Right lobe of liver (tissue), 6 donors: ENCODE measurements around the gene RALB. TPM values are rescaled to one million over a fixed set of nuclear protein-coding genes. Genes with fewer than 3 reads are reported as not detected.
A peak's percentile ranks its signal among the peaks of the same experiment; 100 is the strongest.

Experiments used
- ATAC-seq, 4 donors: fragments of 200-7000 bp; cut with Tn5 transposase; one replicate each; pipeline ENCODE4 v1.9.1; 2020; ENCODE audit warnings: mild to moderate bottlenecking in 4 of 4, moderate library complexity in 4 of 4
- DNase-seq, 3 donors: peaks; one replicate each; pipeline ENCODE4 v3.0.0-alpha.2; 2020
- H3K27ac ChIP-seq, 3 donors: fragments of 200-600 bp; one replicate each; pipeline ENCODE4 v1.8.0; 2022
- H3K27me3 ChIP-seq, 2 donors: fragments of 200-600 bp; one replicate each; pipeline ENCODE4 v1.8.0; 2022
- H3K36me3 ChIP-seq, 4 donors: fragments of 200-600 bp; sonication (generic) in 1 of 4; one replicate each; pipeline versions ENCODE4 v1.5.1 to v1.8.0; 2017 to 2022; ENCODE audit warnings: control low read depth in 1 of 4
- H3K4me1 ChIP-seq, 4 donors: fragments of 200-600 bp; sonication (generic) in 1 of 4; one replicate each; pipeline versions ENCODE4 v1.5.1 to v1.8.0; 2017 to 2022; ENCODE audit warnings: control low read depth in 1 of 4
- H3K4me3 ChIP-seq, 3 donors: fragments of 200-600 bp; one replicate each; pipeline ENCODE4 v1.8.0; 2022
- H3K9me3 ChIP-seq, 4 donors: fragments of 200-600 bp; sonication (generic) in 1 of 4; one replicate each; pipeline versions ENCODE4 v1.5.1 to v1.8.0; 2017 to 2022; ENCODE audit warnings: control low read depth in 1 of 4
- POLR2A ChIP-seq: fragments of 450-650 bp; IDR thresholded peaks from one replicate; pipeline ENCODE4 v1.6.1; 2017; ENCODE audit warnings: antibody characterized with exemption, mild to moderate bottlenecking
- WGBS: methylation state at CpG from one replicate; pipeline ENCODE4 v1.1.6; 2018; ENCODE audit warnings: low coverage, low lambda C conversion rate; ENCODE audit not compliant: insufficient coverage; ENCODE audit errors: missing lambda C conversion rate; 5-methylcytosine and 5-hydroxymethylcytosine counted together
- intact Hi-C, 2 donors: fragments of 100-400 bp; cut with DNase I; formaldehyde crosslinking; loops; one replicate each; pipeline versions ENCODE4 v1.11.2 to v1.14.1; 2022
- total RNA-seq, 6 experiments: library from RNA; depleted of rRNA in 2 of 6; stranded (reverse); fragments of >200 nt in 2 of 6; fragmentation: NEBNext Ultra II Directional in 3 of 6; extraction: Animal tissue kit (Norgen Biotek cat#: 25700) in 3 of 6; gene quantifications; one replicate each; pipeline versions ENCODE4 v1.1.0 to v1.2.4, GENCODE V29; 2016 to 2023
- TF ChIP-seq, protein P1 (sequence below), 4 donors: fragments of 200-600 bp in 3 of 4; fragments of 450-650 bp in 1 of 4; IDR thresholded peaks; one replicate each; pipeline versions ENCODE4 v1.5.1 to v1.8.0; 2016 to 2022; ENCODE audit warnings: antibody characterized with exemption in 4 of 4, mild to moderate bottlenecking in 2 of 4
- donor health status: DM: no; HTN: yes; CAD: no.
- donor health status: DM: no; HTN: no; CAD: no.
- donor health status: DM: no; HTN: no; CAD: no.
- donor health status: DM: no; HTN: yes; CAD: no.
- donor health status: DM: no; HTN: yes; CAD: no.

The RALB gene
- total RNA-seq, 6 experiments from 2014 or later: 14.5 to 26.8 (median 18.6) TPM

DNA sequence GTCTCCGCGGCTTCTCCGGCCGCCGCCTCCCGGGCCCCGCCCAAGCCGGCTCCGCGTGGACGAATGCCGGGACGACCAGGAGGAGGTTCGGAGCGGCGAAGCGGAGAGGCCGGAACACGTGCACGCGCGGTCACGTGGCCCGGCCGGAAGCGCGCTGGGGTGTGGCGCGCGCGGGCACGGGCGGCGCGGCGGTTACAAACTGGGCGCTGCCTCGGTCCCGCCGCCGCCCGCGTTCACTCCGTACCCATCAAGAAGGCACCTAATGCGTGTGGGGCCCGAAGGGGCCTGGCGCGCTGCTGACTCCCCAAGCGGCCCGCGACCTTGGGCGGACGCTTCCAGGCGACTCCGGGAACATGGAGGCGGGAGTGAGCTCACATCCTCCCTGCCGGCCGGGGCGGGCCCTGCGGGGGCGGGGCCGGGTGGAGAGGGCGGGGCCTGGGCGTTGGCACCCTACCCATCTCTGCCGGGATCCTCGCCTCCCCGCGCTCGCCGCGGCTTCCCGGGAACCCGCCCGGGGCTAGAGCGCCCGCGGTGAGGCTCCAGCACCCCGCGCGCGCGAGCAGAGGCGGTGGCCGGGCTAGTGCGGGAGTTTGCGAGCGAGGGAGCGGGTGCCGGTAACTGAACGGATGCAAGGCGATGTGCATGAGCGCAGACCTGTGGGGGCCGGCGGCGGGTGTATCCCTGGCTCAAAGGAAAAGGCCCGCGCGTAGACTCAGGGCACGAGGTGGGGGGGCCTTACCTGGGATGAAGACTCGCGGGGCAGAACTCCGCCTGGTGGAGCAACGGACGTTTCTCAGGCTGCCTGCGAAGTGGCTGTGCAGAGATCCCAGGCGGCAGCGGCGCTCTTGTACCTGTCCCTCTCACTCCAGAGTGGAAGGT lies 29.4 kb upstream of the RALB start, which contains the start of gene TMEM185B:
TMEM185B (minus strand) TSS at position 367 of the 879 bp plus-strand sequence. CDS start 424 bp downstream, outside the sequence.
- DNase-seq (peak; percentile 93 to 95 (median 94)), ATAC-seq (peak; percentile 96 to 98 (median 96))
- Histone ChIP-seq H3K4me1 (peaks cover 0 to 24% (median 6%) of the 10 kb centered on the region in 4 donors), H3K4me3 (peak within 1 kb of the TSS; percentile 67 to 82 (median 69)), H3K27me3 (no peaks in the 10 kb centered on the region), H3K9me3 (no peaks in the 10 kb centered on the region), H3K27ac (peak within 1 kb of the TSS; percentile 85 to 96 (median 92)), H3K36me3 (no peaks in the 10 kb centered on the region)
- TF ChIP-seq POLR2A: peak; percentile 70
- TF ChIP-seq, protein P1, sequence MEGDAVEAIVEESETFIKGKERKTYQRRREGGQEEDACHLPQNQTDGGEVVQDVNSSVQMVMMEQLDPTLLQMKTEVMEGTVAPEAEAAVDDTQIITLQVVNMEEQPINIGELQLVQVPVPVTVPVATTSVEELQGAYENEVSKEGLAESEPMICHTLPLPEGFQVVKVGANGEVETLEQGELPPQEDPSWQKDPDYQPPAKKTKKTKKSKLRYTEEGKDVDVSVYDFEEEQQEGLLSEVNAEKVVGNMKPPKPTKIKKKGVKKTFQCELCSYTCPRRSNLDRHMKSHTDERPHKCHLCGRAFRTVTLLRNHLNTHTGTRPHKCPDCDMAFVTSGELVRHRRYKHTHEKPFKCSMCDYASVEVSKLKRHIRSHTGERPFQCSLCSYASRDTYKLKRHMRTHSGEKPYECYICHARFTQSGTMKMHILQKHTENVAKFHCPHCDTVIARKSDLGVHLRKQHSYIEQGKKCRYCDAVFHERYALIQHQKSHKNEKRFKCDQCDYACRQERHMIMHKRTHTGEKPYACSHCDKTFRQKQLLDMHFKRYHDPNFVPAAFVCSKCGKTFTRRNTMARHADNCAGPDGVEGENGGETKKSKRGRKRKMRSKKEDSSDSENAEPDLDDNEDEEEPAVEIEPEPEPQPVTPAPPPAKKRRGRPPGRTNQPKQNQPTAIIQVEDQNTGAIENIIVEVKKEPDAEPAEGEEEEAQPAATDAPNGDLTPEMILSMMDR (IDR thresholded peaks at IDR 0.05): peak; percentile 5 to 23 (median 13)
- intact Hi-C loops: no loop called here
- 0% methylated on average over 6 of the region's 108 CpGs for WGBS

DNA sequence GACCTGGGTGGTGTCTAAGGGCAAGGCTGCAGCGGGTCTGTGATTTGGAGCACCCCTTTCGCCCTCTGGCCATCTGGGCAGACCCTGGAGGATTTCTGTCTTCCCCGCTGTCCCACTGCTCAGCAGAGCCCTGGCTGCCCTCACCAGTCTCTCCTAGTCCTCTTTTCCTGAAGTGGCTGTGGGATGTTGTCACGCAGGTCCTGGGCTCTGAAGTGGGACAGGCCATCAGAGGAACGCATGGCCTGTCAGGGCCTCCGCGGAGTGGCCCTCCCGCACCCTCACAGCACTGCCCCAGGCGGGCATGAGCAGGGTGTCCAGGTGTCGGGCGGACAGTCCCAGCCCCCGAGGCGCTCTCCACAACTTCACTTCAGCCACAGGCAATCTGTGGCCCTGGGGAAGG lies 28.4 kb upstream of the RALB start:
- no peak for TF ChIP-seq POLR2A
- TF ChIP-seq, protein P1 (IDR thresholded peaks at IDR 0.05): no peak
- no peak for ATAC-seq
- Histone ChIP-seq H3K4me1 (peaks cover 0 to 24% (median 6%) of the 10 kb centered on the region in 4 donors), H3K27ac (no peak overlapping the region), H3K36me3 (no peaks in the 10 kb centered on the region), H3K27me3 (no peaks in the 10 kb centered on the region), H3K9me3 (no peaks in the 10 kb centered on the region), H3K4me3 (peak overlapping the region in 1 of 3 donors; percentile 82)
- intact Hi-C loops: no loop called here
- DNase-seq: peak in 1 of 3 donors; percentile 51
- no CpG with 5 or more reads among the region's 13 CpGs for WGBS

DNA sequence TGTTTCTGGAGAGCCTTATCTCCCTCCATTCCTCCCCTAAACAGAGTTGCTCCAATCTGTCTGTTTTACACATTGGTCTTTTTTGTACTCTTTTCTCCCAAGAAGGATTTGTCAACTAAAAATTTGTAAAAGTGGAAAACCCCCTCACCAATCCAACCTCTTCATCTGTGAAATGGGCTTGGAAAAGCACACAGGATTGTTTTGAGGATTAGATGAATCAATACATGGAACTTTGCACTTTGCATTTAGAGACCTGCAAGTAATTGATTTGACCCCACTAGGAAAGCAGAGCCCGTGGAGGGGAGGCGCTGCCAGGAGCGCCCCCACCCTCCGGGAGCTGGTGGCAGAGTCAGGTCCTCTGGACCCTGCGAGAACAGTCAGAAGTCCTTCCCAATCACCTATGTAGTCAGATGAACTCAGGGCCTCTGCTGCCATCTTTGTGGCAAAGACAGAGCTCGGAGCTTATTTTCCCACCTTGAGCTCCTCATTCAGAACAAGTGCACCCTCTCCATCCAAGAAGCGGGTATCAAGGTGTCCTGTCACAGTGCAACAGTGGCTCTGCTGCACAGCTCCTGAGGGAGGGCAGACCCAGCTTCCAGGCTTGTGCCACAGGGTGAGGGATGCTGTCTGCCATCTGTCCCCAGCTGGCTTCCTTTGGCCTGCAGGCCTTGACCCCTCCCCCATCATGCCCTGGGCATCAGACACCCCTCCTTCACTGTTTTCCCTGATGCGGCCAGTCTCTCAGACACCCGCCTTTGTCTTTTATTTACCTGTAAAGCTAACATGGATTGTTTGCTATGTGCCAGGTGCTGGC lies 27.7 kb upstream of the RALB start:
- no peak for TF ChIP-seq POLR2A
- TF ChIP-seq, protein P1 (IDR thresholded peaks at IDR 0.05): no peak
- intact Hi-C loops: no loop called here
- DNase-seq: peak in 1 of 3 donors; percentile 41

DNA sequence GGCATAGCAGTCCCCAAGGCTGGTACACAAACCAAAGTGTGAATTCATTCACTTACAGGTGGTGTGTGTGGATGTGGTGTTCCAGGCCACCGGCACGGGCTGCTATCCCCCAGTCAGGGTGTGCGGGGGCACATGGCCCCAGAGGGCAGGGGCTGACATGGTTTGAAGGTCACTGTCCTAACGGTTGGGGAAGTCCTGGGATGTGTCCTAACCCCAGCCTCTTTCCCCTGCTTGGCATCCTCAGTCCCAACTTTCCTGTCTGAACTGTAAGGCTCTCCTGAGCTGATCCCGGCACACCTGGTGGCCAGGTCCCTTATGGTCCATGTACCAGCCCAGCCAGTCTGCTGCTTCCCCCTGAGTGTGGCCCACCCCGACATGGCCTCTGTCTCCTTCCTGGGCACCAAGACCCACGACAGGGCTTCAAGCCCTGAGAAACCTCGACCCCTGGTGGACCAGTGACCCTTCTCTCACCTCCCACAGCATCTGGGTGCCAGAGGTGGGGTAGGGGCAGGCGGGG lies 27.0 kb upstream of the RALB start:
- H3K27me3 ChIP-seq: no peaks in the 10 kb centered on the region
- H3K4me3 ChIP-seq: no peak overlapping the region
- DNase-seq (peak in 1 of 3 donors; percentile 31), ATAC-seq (no peak)
- H3K4me1 ChIP-seq: peaks cover 0 to 24% (median 6%) of the 10 kb centered on the region in 4 donors
- H3K36me3 ChIP-seq: no peaks in the 10 kb centered on the region
- WGBS: 20% methylated on average over 1 of the region's 9 CpGs
- intact Hi-C loops: no loop called here
- TF ChIP-seq, protein P1 (IDR thresholded peaks at IDR 0.05): no peak
- no peak for TF ChIP-seq POLR2A
- no peak overlapping the region for H3K27ac ChIP-seq
- no peaks in the 10 kb centered on the region for H3K9me3 ChIP-seq

More for the DNA sequence above, 27.7 kb upstream of the RALB start:
- 71% methylated on average over 4 of the region's 9 CpGs for WGBS
- Histone ChIP-seq H3K9me3 (no peaks in the 10 kb centered on the region), H3K27me3 (no peaks in the 10 kb centered on the region), H3K4me3 (no peak overlapping the region), H3K27ac (no peak overlapping the region), H3K4me1 (peaks cover 0 to 24% (median 6%) of the 10 kb centered on the region in 4 donors), H3K36me3 (no peaks in the 10 kb centered on the region)
- ATAC-seq: no peak
